GM10248 (cell line): ENCODE measurements around the gene PKN2.

Experiments used
- CTCF ChIA-PET: fragments of 300-600 bp; sonication (Branson Sonifier 250); formaldehyde crosslinking; extraction: SDS; loops from one replicate; lab custom pipeline; 2021; ENCODE audit warnings: antibody characterized with exemption; lab: Yijun Ruan, JAX
- POLR2A ChIA-PET: fragments of 350-650 bp; sonication (Branson Sonifier 250); formaldehyde crosslinking; extraction: SDS; loops from one replicate; lab custom pipeline; 2020; ENCODE audit warnings: antibody characterized with exemption; lab: Yijun Ruan, JAX
- DNase-seq: peaks from one replicate; pipeline ENCODE4 v3.0.0; 2012; ENCODE audit errors: extremely low spot score
- CTCF ChIP-seq: IDR thresholded peaks from 2 replicates; pipeline ENCODE4 v1.5.1; 2012; ENCODE audit warnings: mild to moderate bottlenecking, low read depth; ENCODE audit errors: extremely low read depth, missing control alignments, control extremely low read depth

Gene PKN2

GRCh38 chr1:88744142-88744541 lies 60.1 kb downstream of the PKN2 start:
- CTCF ChIA-PET, result no interaction called here
- no peak for TF ChIP-seq CTCF
- no peak for DNase-seq
- POLR2A ChIA-PET, result interaction anchor here (0.6 kb wide), 1 partner anchor 32 kb away, joined by 4 read pairs; no protein-coding TSS in a partner anchor

GRCh38 chr1:88746916-88747315 lies 62.8 kb downstream of the PKN2 start:
- TF ChIP-seq CTCF, result no peak

GRCh38 chr1:88751714-88752113 lies 67.6 kb downstream of the PKN2 start:
- ChIA-PET POLR2A (no interaction called here), CTCF (interaction anchor here (1.4 to 1.5 kb wide), 2 partner anchors 16 to 31 kb away, joined by 3 to 4 read pairs; no protein-coding TSS in a partner anchor)
- no peak for TF ChIP-seq CTCF
- DNase-seq, result no peak

More at GRCh38 chr1:88746916-88747315, 62.8 kb downstream of the PKN2 start:
- POLR2A ChIA-PET, result no interaction called here
- CTCF ChIA-PET, result interaction anchor here (1.8 kb wide), 1 partner anchor 13 kb away, joined by 4 read pairs; no protein-coding TSS in a partner anchor
- no peak for DNase-seq

GRCh38 chr1:88753506-88753905 lies 69.4 kb downstream of the PKN2 start:
- CTCF ChIA-PET, result interaction anchor here (0.8 kb wide), 1 partner anchor 8 kb away, joined by 3 read pairs; no protein-coding TSS in a partner anchor
- POLR2A ChIA-PET, result no interaction called here
- DNase-seq, result no peak
- TF ChIP-seq CTCF, result no peak

- ChIA-PET CTCF (interaction anchor here (0.8 to 1.7 kb wide), 5 partner anchors 11 to 79 kb away, joined by 3 to 5 read pairs (median 3); partner anchors contain the start of gene PKN2), POLR2A (no interaction called here)
- no peak for TF ChIP-seq CTCF
Measured at GRCh38 chr1:88763649-88764406, 79.8 kb downstream of the PKN2 start.

GRCh38 chr1:88768187-88768586 lies 84.1 kb downstream of the PKN2 start:
- ChIA-PET CTCF (interaction anchor here (1.3 to 2.1 kb wide), 2 partner anchors 18 to 19 kb away, joined by 4 read pairs; no protein-coding TSS in a partner anchor), POLR2A (no interaction called here)
- DNase-seq, result no peak
- TF ChIP-seq CTCF, result no peak

More at GRCh38 chr1:88763649-88764406, 79.8 kb downstream of the PKN2 start:
- DNase-seq, result no peak
